ENCODE measurements around the gene KRT74. TPM values are rescaled to one million over a fixed set of nuclear protein-coding genes. Genes with fewer than 3 reads are reported as not detected.

KRT74 gene
- polyA plus RNA-seq, 2 of the 4 experiments (the other 2 are of a cell fraction), result not detected

DNA sequence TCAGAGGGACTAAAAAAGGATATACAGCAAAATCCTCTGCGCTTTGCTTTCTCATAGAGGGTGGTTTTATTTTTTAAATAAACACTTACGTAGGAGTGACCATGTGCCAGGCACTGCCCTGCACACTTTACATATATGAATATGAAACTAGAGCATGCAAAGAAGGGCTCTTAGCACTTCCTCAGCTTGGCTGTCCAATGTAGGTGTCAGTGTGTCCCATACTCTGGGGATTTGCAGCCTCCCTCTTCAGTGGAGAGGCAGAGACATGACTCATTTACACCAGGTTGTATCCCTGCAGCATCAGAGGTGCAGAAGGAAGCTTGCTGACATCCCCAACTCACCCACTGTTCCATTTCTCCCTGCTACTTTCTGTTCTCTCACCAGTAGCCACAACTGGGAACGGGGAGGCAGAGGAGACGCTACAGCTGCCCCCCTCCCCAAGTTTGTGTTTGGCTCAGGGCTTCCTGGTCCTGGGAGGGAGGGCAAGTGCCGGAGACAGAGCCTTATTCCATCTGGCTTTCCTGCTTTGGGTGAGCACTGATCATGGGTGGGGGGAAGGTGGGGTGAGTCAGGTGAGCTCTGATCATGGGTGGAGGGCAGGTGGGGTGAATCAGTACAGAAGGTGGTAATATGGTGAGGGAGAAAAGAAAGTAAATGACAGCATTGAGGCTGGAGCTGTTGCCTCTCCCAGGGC lies 48.6 kb downstream of the KRT74 start:
- no peak for TF ChIP-seq ZFP36 (IDR thresholded peaks at IDR 0.05; ENCODE audit: borderline replicate concordance, partially characterized antibody)
- TF ChIP-seq KDM5A (IDR thresholded peaks at IDR 0.05), result no peak
- no peak for TF ChIP-seq EP300 (IDR thresholded peaks at IDR 0.05)
- no peak for TF ChIP-seq MAZ (IDR thresholded peaks at IDR 0.05; ENCODE audit: borderline replicate concordance, low read depth, low read length)
- TF ChIP-seq HOXB5 (CRISPR knock-in tag; IDR thresholded peaks at IDR 0.05), result no peak
- no peak for TF ChIP-seq ESRRA (IDR thresholded peaks at IDR 0.05; ENCODE audit: borderline replicate concordance, low read length)
- no peak for TF ChIP-seq PHF8 (IDR thresholded peaks at IDR 0.05; ENCODE audit: borderline replicate concordance, low read depth)
- no peak for TF ChIP-seq CBX8 (IDR thresholded peaks at IDR 0.05)
- no peak for TF ChIP-seq ZNF302 (CRISPR knock-in tag; IDR thresholded peaks at IDR 0.05)
- no peak for TF ChIP-seq HEYL (CRISPR knock-in tag; IDR thresholded peaks at IDR 0.05)
- TF ChIP-seq JUNB (IDR thresholded peaks at IDR 0.05), result no peak
- TF ChIP-seq NR3C1 (IDR thresholded peaks at IDR 0.05), result no peak
- TF ChIP-seq, protein P1, sequence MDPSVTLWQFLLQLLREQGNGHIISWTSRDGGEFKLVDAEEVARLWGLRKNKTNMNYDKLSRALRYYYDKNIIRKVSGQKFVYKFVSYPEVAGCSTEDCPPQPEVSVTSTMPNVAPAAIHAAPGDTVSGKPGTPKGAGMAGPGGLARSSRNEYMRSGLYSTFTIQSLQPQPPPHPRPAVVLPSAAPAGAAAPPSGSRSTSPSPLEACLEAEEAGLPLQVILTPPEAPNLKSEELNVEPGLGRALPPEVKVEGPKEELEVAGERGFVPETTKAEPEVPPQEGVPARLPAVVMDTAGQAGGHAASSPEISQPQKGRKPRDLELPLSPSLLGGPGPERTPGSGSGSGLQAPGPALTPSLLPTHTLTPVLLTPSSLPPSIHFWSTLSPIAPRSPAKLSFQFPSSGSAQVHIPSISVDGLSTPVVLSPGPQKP (IDR thresholded peaks at IDR 0.05; ENCODE audit: low read depth, low read length), result no peak
- TF ChIP-seq, protein P2, sequence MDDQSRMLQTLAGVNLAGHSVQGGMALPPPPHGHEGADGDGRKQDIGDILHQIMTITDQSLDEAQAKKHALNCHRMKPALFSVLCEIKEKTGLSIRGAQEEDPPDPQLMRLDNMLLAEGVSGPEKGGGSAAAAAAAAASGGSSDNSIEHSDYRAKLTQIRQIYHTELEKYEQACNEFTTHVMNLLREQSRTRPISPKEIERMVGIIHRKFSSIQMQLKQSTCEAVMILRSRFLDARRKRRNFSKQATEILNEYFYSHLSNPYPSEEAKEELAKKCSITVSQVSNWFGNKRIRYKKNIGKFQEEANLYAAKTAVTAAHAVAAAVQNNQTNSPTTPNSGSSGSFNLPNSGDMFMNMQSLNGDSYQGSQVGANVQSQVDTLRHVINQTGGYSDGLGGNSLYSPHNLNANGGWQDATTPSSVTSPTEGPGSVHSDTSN (IDR thresholded peaks at IDR 0.05), result no peak
- no peak for TF ChIP-seq POLR2A (IDR thresholded peaks at IDR 0.05; ENCODE audit: low read length)
- TF ChIP-seq HOXA7 (CRISPR knock-in tag; IDR thresholded peaks at IDR 0.05), result no peak
- TF ChIP-seq NPAS2 (CRISPR knock-in tag; IDR thresholded peaks at IDR 0.05; ENCODE audit: borderline replicate concordance), result no peak
- no peak for TF ChIP-seq GATA3 (IDR thresholded peaks at IDR 0.05; ENCODE audit: borderline replicate concordance)
- no peak for TF ChIP-seq FOXS1 (CRISPR knock-in tag; IDR thresholded peaks at IDR 0.05)
- no peak for TF ChIP-seq RFX5 (IDR thresholded peaks at IDR 0.05)
- ATAC-seq (no peak), DNase-seq (ENCODE audit: low read depth in 1 of 2, low spot score in 1 of 2) (no peak), FAIRE-seq (no peak)
- ChIA-PET POLR2A (no interaction called here), CTCF (interaction anchor here (0.6 to 0.7 kb wide), 3 partner anchors 90 to 446 kb away, joined by 3 to 4 read pairs (median 3); no protein-coding TSS in a partner anchor)
- H3K9me3 ChIP-seq, result no peaks in the 10 kb centered on the region
- H3K4me3 ChIP-seq, result no peak overlapping the region
- peaks cover 22% of the 10 kb centered on the region for H3K4me1 ChIP-seq
- no peak overlapping the region for H3K4me2 ChIP-seq
- no peak overlapping the region for H3K27ac ChIP-seq
- WGBS (ENCODE audit: missing lambda C conversion rate), result 75% methylated on average over 4 of the region's 5 CpGs

DNA sequence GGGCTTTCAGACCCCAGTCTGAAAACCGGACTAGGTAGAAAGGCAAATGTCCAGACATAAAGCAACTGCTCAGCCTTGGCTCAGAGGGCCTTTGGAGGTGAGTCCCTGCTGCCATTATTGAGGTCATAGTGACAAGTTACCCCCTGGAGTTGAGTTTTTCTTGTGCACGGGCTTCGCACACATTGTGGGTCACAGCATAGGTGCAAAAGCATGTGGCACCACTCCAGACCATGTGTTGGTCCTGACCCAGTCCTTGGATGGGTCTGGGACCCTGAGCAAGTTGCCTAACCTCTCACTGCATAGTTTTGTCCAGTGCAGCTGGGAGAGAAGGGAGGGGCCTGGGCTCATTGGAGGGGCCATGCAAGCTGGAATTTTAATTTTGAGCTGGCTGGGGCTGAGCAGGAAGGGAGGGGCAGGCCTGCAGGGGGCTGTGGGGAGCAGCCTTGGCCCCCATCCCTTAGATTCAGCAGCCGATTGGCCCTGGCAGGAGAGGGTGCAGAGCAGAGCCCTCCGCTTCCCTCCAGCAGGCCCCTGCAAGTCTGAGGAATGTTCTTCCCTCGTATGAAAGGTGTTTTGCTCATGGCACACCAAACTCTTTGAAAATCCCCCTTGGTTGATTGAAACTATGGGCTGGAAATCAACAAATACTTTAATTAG lies 49.3 kb downstream of the KRT74 start:
- Histone ChIP-seq H3K9me3 (no peaks in the 10 kb centered on the region), H3K4me1 (peaks cover 22% of the 10 kb centered on the region), H3K27ac (no peak overlapping the region), H3K4me2 (no peak overlapping the region), H3K4me3 (no peak overlapping the region)
- ChIA-PET POLR2A (no interaction called here), CTCF (interaction anchor here (0.6 to 1.9 kb wide), 3 partner anchors 9 to 447 kb away, joined by 3 to 6 read pairs (median 3); no protein-coding TSS in a partner anchor)
- ATAC-seq (no peak), FAIRE-seq (no peak), DNase-seq (ENCODE audit: low read depth in 1 of 2, low spot score in 1 of 2) (no peak)
- 75% methylated on average over 5 of the region's 6 CpGs for whole genome bisulfite sequencing (ENCODE audit: missing lambda C conversion rate)
- TF ChIP-seq HOXB5 (CRISPR knock-in tag; IDR thresholded peaks at IDR 0.05) (no peak), KDM5A (IDR thresholded peaks at IDR 0.05) (no peak), KDM1A (IDR thresholded peaks at IDR 0.05; ENCODE audit: low read depth) (no peak), FOSL2 (IDR thresholded peaks at IDR 0.05) (no peak), FOSL2 (CRISPR knock-in tag; IDR thresholded peaks at IDR 0.05) (no peak), FOXS1 (CRISPR knock-in tag; IDR thresholded peaks at IDR 0.05) (no peak), SMC3 (IDR thresholded peaks at IDR 0.05) (no peak), ZFP36 (IDR thresholded peaks at IDR 0.05; ENCODE audit: borderline replicate concordance, partially characterized antibody) (no peak)
- TF ChIP-seq, protein P3, sequence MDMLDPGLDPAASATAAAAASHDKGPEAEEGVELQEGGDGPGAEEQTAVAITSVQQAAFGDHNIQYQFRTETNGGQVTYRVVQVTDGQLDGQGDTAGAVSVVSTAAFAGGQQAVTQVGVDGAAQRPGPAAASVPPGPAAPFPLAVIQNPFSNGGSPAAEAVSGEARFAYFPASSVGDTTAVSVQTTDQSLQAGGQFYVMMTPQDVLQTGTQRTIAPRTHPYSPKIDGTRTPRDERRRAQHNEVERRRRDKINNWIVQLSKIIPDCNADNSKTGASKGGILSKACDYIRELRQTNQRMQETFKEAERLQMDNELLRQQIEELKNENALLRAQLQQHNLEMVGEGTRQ (IDR thresholded peaks at IDR 0.05), result no peak
- TF ChIP-seq, protein P4, sequence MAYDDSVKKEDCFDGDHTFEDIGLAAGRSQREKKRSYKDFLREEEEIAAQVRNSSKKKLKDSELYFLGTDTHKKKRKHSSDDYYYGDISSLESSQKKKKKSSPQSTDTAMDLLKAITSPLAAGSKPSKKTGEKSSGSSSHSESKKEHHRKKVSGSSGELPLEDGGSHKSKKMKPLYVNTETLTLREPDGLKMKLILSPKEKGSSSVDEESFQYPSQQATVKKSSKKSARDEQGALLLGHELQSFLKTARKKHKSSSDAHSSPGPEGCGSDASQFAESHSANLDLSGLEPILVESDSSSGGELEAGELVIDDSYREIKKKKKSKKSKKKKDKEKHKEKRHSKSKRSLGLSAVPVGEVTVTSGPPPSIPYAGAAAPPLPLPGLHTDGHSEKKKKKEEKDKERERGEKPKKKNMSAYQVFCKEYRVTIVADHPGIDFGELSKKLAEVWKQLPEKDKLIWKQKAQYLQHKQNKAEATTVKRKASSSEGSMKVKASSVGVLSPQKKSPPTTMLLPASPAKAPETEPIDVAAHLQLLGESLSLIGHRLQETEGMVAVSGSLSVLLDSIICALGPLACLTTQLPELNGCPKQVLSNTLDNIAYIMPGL (CRISPR knock-in tag; IDR thresholded peaks at IDR 0.05; ENCODE audit: borderline replicate concordance), result no peak
- TF ChIP-seq, protein P5, sequence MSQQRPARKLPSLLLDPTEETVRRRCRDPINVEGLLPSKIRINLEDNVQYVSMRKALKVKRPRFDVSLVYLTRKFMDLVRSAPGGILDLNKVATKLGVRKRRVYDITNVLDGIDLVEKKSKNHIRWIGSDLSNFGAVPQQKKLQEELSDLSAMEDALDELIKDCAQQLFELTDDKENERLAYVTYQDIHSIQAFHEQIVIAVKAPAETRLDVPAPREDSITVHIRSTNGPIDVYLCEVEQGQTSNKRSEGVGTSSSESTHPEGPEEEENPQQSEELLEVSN (IDR thresholded peaks at IDR 0.05; ENCODE audit: borderline replicate concordance, low read depth), result no peak
- TF ChIP-seq, protein P6, sequence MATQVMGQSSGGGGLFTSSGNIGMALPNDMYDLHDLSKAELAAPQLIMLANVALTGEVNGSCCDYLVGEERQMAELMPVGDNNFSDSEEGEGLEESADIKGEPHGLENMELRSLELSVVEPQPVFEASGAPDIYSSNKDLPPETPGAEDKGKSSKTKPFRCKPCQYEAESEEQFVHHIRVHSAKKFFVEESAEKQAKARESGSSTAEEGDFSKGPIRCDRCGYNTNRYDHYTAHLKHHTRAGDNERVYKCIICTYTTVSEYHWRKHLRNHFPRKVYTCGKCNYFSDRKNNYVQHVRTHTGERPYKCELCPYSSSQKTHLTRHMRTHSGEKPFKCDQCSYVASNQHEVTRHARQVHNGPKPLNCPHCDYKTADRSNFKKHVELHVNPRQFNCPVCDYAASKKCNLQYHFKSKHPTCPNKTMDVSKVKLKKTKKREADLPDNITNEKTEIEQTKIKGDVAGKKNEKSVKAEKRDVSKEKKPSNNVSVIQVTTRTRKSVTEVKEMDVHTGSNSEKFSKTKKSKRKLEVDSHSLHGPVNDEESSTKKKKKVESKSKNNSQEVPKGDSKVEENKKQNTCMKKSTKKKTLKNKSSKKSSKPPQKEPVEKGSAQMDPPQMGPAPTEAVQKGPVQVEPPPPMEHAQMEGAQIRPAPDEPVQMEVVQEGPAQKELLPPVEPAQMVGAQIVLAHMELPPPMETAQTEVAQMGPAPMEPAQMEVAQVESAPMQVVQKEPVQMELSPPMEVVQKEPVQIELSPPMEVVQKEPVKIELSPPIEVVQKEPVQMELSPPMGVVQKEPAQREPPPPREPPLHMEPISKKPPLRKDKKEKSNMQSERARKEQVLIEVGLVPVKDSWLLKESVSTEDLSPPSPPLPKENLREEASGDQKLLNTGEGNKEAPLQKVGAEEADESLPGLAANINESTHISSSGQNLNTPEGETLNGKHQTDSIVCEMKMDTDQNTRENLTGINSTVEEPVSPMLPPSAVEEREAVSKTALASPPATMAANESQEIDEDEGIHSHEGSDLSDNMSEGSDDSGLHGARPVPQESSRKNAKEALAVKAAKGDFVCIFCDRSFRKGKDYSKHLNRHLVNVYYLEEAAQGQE (IDR thresholded peaks at IDR 0.05), result no peak

Data from A549 (cell line).